Renal cortex interstitium (tissue), 15 donors: ENCODE data around the gene SCYGR5. TPM values are rescaled to one million over a fixed set of nuclear protein-coding genes. Genes with fewer than 3 reads are reported as not detected.
"Not testable (repeated sequence)": the region's sequence is repeated elsewhere in the genome, so short reads cannot be mapped to it uniquely, and the experiment has no call there.

ENCODE experiments used
- DNase-seq, 11 donors: peaks; one replicate each; pipeline ENCODE4 v3.0.0-alpha.2; 2013; ENCODE audit warnings: low read depth in 9 of 11, low spot score in 4 of 11; ENCODE audit errors: extremely low read depth in 1 of 11
- long read RNA-seq, 16 experiments: transcript quantifications; one replicate each; lab custom pipeline, GENCODE V29; 2026
- polyA plus RNA-seq, 3 donors: library from polyadenylated mRNA; unstranded; fragments of 120-200 nt; gene quantifications; one replicate each; pipeline ENCODE4 v1.2.1, GENCODE V29; 2013; ENCODE audit not compliant: insufficient read length in 3 of 3

The SCYGR5 gene, protein sequence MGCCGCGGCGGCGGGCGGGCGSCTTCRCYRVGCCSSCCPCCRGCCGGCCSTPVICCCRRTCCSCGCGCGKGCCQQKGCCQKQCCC
- not detected for polyA plus RNA-seq
- long read RNA-seq, donor 1, result 0 reads
- long read RNA-seq, donor 2, result 0 reads
- long read RNA-seq, donor 3, result 0 reads
- long read RNA-seq, donor 4, result 0 reads
- long read RNA-seq, donor 5, result 0 reads
- long read RNA-seq, donor 6, result 0 reads
- long read RNA-seq, donor 7, result 0 reads
- long read RNA-seq, donor 8, result 0 reads
- long read RNA-seq, donor 9, result 0 reads
- long read RNA-seq, donor 10, result 0 reads
- long read RNA-seq, donor 11, result 0 reads
- long read RNA-seq, donor 12, result 0 reads
- long read RNA-seq, donor 13, result 0 reads
- long read RNA-seq, donor 14, result 0 reads
- long read RNA-seq, donor 15, result 0 reads
- long read RNA-seq, donor 16, result 0 reads

DNA sequence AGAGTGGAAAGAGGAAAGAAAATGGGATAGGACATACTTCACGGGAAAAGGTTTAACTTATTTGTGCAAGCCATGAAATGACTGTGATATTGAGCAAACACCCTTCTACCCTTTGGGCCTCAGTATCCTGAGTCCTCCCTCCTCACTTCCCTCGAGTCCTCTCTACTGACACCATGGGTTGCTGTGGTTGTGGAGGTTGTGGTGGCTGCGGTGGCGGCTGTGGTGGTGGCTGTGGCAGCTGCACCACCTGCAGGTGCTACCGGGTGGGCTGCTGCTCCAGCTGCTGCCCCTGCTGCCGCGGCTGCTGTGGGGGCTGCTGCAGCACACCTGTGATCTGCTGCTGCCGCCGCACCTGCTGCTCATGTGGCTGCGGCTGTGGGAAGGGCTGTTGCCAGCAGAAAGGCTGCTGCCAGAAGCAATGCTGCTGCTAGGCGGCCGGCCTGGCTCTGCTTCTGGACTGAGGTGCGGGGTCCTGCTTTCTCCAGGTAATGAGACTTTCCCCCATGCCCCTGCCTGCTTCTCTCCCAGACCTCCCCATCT is at the start of gene SCYGR5:
TSS of gene SCYGR5 (plus strand) at position 174 of the 540 bp plus-strand sequence. CDS start at position 174, 0 bp downstream.
- DNase-seq, result not testable (repeated sequence)

DNA sequence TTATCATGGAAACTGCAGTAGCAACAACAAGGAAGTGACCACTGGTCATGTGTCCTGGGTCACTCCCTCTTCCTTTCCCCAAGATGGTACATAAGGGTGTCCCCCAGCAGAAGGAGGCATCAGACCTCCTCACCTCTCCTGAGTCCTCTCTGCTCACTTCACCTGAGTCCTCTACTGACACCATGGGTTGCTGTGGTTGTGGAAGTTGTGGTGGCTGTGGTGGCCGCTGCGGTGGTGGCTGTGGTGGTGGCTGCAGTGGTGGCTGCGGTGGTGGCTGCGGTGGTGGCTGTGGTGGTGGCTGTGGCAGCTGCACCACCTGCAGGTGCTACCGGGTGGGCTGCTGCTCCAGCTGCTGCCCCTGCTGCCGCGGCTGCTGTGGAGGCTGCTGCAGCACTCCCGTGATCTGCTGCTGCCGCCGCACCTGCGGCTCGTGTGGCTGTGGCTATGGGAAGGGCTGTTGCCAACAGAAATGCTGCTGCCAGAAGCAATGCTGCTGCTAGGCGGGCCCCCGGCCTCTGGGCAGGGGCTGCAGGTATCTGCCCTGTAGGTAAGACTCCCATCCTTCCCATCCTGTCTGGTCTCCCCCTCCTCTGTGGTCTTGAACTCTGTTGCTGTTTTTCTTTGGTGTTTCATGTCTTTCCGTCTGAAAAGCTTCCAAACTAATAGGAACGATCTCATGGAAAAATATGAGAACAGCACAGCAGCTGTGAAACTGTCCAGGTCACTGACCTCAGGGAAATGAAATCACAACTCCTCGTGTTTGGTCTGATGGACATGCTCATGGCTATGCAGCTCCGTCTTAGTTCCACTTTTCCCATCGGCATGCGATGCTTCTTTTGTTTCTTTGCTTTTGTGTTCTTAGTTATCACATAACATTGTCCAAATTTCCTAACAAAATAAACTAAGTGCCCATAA is 49.0 kb upstream of the SCYGR5 start, which contains the start of gene SCYGR4:
TSS of gene SCYGR4 (plus strand) at position 183 of the 915 bp plus-strand sequence. CDS start at position 183, 0 bp downstream.
- DNase-seq, result no peak

DNA sequence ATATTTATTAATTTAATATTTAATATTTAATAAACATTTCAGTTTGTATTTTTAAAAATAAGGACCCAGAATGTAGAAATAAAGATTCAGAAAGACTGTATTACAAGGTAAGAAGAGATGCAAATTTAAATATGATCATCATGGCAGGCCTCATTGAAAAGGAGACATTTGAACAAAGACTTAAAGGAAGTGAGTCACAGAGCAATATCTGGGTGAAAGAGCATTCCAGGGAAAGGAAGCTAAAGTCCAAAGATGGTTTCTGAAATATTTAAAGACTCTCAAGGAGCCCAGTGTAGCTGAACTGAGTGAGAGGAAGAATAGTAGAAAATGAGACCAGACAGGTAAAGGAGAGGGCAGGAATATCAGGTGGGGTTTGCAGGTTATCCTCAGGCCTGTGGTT is 43.4 kb upstream of the SCYGR5 start:
- no peak for DNase-seq

DNA sequence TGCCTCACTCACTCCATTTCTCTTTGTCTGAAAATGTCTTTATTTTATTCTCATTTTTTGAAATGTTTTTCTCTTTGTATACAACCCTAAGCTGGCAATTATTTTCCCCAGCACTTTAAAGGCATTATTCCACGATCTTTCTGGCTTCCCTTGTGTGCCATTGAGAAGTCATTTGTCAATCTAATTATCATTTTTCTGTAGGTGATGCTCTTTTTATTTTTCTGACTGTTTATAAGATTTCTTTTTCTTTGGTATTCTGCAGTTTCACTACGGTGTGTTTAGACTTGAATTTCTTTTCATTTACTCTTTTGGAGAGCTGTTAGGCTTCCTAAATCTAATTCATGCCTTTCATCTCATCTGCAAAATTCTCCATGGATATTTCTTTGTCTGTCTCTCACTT is 41.2 kb upstream of the SCYGR5 start:
- DNase-seq, result no peak

DNA sequence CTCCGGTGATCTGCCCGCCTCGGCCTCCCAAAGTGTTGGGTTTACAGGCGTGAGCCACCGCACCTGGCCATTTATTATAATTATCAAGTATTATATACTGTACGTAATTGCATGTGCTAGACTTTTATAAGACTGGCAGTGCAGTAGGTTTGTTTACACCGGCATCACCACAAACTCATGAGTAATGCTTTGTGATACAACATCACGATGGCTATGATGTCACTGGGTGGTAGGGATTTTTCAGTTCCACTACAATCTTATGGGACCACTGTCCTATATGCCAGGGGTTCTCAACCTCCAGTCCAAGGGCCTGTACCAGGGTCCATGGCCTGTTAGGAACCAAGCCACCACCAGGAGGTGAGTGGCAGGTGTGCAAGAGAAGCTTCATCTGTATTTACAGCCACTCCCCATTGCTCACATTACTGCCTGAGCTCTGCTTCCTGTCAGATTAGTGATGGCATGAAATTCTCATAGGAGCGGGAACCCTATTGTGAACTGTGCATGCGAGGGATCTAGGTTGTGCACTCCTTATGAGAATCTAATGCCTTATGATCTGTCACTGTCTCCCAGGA is 39.9 kb upstream of the SCYGR5 start:
- no peak for DNase-seq

DNA sequence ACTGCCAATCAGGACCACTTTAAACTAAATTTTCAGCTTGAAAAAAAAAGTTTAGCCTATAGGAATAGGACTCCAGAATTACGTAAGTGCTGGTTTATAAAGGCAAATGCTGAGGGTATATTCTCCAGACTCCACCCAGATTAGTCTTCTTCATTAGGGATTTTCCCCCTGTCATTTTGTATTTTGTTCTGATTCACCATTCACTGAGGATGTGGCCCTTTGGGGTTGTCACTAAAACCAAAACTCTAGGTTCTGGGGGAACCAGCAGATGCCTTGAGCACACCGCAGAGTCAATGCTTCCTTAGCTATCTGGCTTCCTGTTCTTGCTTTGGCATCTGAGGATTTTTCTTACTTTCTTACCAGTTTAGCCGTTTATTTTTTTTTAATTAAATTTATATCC is 38.8 kb upstream of the SCYGR5 start:
- DNase-seq, result no peak

DNA sequence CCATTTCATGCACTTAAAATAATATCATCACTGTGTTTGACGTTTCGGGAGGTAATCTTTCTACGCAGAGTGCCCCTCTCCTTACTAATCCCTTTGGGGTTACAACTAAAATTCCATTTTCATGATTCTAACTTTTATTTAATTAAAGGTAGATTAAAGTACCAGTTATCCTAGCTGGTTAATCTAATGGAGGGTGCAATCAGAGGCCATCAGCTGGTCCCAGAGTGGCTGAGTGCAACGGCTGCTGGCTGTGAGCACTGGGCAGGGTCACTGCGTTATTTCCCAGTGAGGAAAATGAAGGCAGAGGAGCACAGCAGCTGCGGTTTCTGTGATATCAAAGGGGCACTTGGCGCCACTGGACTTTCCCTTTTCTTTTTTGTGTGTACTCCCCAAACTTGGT is 37.2 kb upstream of the SCYGR5 start:
- no peak for DNase-seq

DNA sequence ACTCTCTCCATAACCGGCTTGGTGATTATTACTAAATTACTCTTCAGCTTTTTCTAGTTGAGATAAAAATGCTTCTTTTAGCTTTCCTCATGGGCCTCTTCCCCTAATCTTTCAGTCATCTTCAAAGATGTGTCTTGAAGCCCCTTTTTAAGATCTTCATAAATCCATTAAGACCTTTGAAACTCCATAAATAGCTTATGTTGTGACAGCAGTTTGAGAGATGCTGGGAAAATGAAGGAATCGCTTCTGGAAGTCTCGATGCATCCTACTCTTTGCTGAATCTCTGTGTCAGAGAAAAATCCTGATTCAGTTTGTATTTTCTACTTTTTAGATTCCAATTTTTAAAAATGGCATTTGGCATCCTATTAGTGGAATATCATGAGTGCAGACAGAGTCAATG is 36.3 kb upstream of the SCYGR5 start:
- DNase-seq, result no peak

DNA sequence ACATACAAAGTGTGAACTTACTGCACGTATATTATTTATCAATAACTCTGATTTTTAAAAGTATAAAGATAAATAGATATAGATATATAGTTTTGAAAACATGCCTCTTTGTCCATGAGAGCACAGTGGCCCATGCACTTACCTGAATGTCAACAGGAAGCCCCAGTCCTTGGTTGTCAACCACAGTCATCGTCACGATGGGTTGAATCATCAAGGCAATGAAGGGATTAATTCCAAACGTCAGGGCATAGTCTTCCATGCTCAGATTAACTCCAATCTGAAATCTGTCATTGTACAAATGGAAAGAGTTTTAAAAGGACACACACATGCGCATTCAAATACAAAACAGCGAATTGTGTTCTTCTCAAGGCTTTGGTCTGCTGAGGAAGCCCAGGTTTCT is 33.8 kb upstream of the SCYGR5 start:
- no peak for DNase-seq

DNA sequence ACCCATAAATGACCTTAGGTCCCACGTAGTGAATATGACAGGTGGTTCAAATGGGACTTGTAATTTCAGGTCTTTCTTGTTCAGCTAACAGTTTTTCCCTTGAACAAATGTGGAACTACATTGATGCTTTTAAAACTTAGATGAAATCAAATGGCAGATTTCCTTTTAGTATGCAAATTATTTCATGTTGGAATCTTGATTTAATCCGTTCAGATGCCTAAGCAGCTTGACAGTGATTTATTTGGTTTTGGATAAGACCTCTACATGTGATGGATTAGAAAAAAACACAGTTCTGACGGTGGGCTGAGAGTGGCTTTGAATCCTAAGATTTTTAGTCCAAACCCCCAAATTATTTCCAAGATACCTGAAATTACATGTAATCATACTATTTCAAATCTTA is 32.4 kb upstream of the SCYGR5 start:
- no peak for DNase-seq

DNA sequence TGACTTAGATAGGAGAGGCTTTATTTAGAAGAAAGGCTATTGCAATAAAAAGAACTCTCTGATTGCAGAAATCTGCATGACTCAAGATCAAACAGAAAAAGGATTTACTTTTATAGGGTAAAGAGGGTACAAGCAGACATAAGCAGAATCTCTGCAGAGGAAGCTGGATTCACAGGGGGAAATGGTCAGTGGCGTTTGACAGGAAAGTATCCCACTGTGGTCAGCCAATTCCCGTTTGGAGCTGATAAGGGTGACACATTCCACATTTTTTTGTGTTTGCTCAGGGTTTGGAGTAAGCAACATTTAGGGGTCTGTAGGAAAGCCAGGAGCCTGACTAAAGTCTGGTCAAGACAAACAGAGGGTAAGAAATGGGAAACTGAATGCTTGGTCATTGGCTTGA is 23.9 kb upstream of the SCYGR5 start:
- DNase-seq, result no peak

DNA sequence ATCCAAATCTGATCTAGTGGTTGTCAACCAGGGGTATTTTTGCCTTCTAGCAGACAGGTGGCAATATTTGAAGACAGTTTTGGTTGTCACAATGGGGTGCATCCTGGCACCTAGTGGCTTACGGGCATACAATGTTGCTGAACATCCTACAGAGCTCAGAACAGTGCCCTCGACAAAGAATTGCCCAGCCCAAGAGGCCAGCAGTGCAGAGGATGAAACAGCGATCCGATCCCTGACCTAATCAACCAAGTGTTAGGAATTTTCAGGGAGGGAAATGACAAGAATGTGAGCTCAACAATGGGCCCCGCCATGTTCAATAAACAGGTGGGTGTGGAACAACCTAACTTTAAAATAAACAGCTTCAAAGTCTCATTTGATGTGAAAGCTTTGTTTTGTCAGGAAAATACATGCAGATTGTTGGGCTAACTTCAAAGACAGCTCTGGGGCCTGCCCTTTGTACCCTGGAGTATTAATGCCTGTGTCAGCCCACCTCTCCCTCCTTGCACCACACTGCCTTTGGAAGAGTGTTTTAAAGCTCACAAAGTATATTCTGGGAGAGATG is 22.5 kb upstream of the SCYGR5 start:
- no peak for DNase-seq

DNA sequence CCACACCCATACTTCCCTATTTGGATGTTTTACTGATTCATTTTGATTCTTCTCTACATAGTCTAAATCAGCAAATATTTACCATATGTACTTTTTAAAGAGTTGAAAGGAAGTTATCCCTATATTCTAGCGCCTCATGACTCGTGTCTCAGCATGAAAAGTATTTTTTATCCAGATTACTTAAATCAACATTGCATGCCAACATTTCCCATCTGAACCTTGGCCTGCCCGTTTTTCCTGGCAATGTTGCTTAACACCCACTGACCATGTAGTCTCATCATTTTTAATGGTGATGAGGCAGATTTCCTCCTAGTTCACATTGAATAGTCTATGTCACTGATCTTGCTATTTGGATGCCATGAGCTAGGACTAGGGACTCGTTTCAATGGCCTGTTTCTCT is 13.2 kb upstream of the SCYGR5 start:
- no peak for DNase-seq

DNA sequence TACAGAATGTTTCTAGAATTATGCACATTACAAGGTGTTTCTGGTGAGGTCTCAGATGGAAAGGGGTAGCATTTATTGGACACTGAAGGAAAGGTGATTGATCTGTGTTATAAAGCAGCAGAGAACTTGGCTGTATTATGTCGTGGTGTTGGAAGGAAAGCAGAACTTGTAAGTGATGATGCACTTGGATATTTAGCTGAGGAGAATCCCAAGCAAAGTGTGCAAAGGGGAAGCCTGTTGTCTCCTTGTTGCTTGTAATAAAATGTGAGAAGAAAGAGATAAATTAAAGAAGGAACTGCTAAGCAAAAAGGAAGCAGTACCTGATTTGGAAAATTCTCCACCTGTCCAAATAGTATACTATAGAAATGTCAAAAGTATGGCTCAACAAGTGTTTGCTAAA is 12.2 kb upstream of the SCYGR5 start:
- DNase-seq, result no peak

DNA sequence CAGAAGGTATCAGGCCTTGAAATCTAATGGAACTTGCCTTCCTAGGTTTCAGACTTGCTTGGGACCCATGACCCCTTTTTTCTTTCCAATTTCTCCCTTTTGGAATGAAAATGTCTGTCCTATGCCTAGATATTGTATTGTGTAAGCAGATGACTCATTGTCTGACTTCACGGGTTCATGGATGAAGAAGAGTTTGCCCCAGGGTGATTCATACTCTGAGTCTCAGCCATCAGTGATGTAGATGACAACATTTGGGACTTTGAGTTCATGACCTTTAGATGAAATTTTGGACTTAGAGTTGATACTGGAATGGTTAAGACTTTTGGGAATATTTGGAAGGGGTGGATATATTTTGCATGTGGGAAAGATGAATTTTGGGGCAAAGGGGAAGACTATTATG is 11.2 kb upstream of the SCYGR5 start:
- DNase-seq, result no peak

DNA sequence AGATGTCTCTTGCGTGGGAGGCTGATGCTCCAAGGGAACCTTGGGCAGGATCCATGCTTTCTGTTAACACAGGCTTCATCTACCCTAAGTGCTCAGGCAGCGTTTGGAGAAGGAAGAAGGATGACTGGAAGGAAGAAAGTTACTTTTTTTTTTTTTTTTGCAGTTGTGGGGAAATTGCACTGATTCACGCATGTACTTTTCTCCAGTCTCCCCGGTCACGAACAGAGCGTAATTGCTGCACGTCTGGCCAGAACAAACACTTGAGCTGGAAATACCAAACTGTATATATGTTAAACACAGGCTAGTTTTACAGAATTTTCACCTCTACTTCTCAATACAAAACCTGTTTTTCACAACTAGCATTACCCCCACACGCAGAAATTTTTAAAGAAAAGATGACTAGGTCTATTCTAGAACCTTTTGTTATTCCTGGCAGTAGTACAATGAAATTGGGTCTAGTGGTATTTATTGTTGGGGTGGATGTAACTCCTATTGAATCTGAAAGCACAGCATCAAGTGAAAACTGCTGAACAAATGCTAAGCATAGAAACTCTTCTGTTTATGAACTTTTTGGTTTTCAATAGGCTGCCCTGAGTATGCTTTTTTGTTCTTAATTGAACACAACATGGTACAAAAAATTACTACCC is 9.3 kb upstream of the SCYGR5 start:
- no peak for DNase-seq

DNA sequence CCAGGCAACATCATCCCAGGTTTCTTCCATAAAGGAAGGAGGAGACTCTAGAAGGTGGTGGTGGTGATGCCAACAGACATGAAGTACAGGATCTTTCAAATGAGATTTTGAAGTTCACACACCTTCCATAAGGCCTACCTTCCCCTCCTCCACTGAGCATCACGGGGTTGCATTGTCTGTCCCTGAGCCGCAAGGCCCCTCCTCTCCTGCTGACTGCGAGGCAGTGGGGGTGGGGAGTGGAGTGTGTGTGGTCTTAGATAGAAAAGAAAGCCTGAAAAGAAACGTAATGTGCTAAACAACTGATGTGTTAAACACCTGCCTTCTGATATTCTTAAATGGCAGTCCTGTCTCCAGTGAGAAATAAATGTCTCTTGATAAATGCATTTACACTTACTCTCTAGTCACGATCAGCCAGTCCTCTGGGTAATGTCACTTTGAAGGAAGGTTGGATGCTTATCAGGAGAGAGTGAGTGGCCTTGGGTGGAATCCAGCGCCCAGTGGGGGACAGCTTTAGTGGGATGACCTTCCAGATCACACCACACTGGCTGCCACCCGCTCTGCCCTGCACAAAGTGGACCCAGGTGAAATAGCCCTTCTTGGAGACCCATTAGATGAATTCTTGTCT is 5.5 kb upstream of the SCYGR5 start:
- no peak for DNase-seq

DNA sequence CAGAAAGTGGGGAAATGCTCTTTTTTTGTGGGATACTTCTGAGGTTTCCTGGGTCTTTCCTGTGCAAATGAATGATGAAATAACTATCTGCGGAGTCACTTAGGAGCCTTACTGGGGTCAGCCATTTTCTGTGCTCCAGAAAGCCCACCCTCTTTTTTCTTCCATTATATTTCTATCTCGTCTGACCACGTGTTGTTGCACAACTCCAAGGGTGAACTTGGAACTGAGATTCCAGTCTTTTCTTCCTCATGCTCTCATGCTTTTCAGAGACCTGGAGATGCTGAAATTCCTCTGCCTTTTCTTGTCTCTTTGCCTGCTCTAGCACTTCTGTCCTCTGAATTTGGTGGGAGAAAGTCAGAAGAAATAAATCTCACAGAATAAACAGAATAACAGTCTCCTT is 4.8 kb upstream of the SCYGR5 start:
- DNase-seq, result no peak
